Brain microvascular endothelial cell (primary cell): ENCODE results near the gene C2CD2.

Source experiments
- DNase-seq: peaks from one replicate; pipeline ENCODE4 v3.0.0-alpha.2; 2020
- H3K27ac ChIP-seq: fragments of 250-450 bp; sonication (Bioruptor Pico); 2 replicates; pipeline ENCODE4 v1.5.1; 2020; ENCODE audit warnings: mild to moderate bottlenecking, moderate library complexity
- H3K27me3 ChIP-seq: fragments of 250-450 bp; sonication (Bioruptor Pico); replicated peaks from 2 replicates; pipeline ENCODE4 v1.5.1; 2020; ENCODE audit warnings: mild to moderate bottlenecking
- H3K36me3 ChIP-seq: fragments of 250-450 bp; sonication (Bioruptor Pico); replicated peaks from 2 replicates; pipeline ENCODE4 v1.5.1; 2020; ENCODE audit warnings: mild to moderate bottlenecking
- H3K4me3 ChIP-seq: 2 replicates; pipeline ENCODE4 v1.5.1; 2011; ENCODE audit warnings: low read depth, mild to moderate bottlenecking, control low read depth, low read length, moderate library complexity
- CTCF ChIP-seq: IDR thresholded peaks from 2 replicates; pipeline ENCODE4 v1.5.1; 2011; ENCODE audit warnings: low read depth, mild to moderate bottlenecking, moderate library complexity, low read length, control low read depth, inconsistent platforms; ENCODE audit errors: missing control alignments
- in situ Hi-C: cut with HindIII; loops from 2 replicates; pipeline ENCODE4 v1.10.0; 2017; ENCODE audit warnings: low sequenced_read_pairs, low pct_ligation_motif_present

C2CD2 gene

GRCh38 chr21:41970106-41970391, 16.2 kb upstream of the C2CD2 start:
- Histone ChIP-seq H3K36me3 (no peaks in the 10 kb centered on the region), H3K27me3 (no peaks in the 10 kb centered on the region), H3K4me3 (no peak overlapping the region), H3K27ac (no peak overlapping the region)
- in situ Hi-C loops = no loop called here
- no peak for TF ChIP-seq CTCF
- no peak for DNase-seq

- H3K4me3 ChIP-seq = no peak overlapping the region
- TF ChIP-seq CTCF = no peak
- no peaks in the 10 kb centered on the region for H3K27me3 ChIP-seq
- no peak for DNase-seq
- no peaks in the 10 kb centered on the region for H3K36me3 ChIP-seq
- in situ Hi-C loops = no loop called here
- H3K27ac ChIP-seq = no peak overlapping the region
Measured at GRCh38 chr21:41967708-41968107, 13.9 kb upstream of the C2CD2 start.

GRCh38 chr21:41966872-41967621, 13.2 kb upstream of the C2CD2 start:
- in situ Hi-C loops = no loop called here
- Histone ChIP-seq H3K36me3 (no peaks in the 10 kb centered on the region), H3K4me3 (no peak overlapping the region), H3K27me3 (no peaks in the 10 kb centered on the region), H3K27ac (no peak overlapping the region)
- no peak for TF ChIP-seq CTCF
- no peak for DNase-seq

GRCh38 chr21:41966041-41966833, 12.4 kb upstream of the C2CD2 start:
- DNase-seq = no peak
- no peaks in the 10 kb centered on the region for H3K27me3 ChIP-seq
- no peaks in the 10 kb centered on the region for H3K36me3 ChIP-seq
- in situ Hi-C loops = no loop called here
- H3K4me3 ChIP-seq = no peak overlapping the region
- TF ChIP-seq CTCF = no peak
- no peak overlapping the region for H3K27ac ChIP-seq

- Histone ChIP-seq H3K27me3 (no peaks in the 10 kb centered on the region), H3K27ac (no peak overlapping the region), H3K36me3 (no peaks in the 10 kb centered on the region), H3K4me3 (no peak overlapping the region)
- no peak for TF ChIP-seq CTCF
- in situ Hi-C loops = no loop called here
- DNase-seq = no peak
Measured at GRCh38 chr21:41965461-41966013, 11.7 kb upstream of the C2CD2 start.
